ENCODE results near the gene DHCR24. TPM values are rescaled to one million over a fixed set of nuclear protein-coding genes. Genes with fewer than 3 reads are reported as not detected.
"Not testable (repeated sequence)": the region's sequence is repeated elsewhere in the genome, so short reads cannot be mapped to it uniquely, and the experiment has no call there.

The DHCR24 gene
- total RNA-seq = 10 to 100 TPM; 54.6 to 59.8 TPM
- polyA plus RNA-seq = 2.6 TPM

- CTCF ChIA-PET = interaction anchor here (0.9 kb wide), 1 partner anchor 10 kb away, joined by 3 read pairs; no protein-coding TSS in a partner anchor
- H3K4me1 Mint-ChIP-seq = peaks cover 22 to 32% (median 27%) of the 10 kb centered on the region in 3 donors
- Histone ChIP-seq H3K4me1 (ENCODE audit: insufficient read depth, low read length) (peaks cover 12% of the 10 kb centered on the region), H3K27me3 (ENCODE audit: insufficient read depth, low read length, poor library complexity, severe bottlenecking) (no peaks in the 10 kb centered on the region), H3K27ac (ENCODE audit: low read depth, low read length) (peak within 1 kb of the TSS; percentile 45), H3K9me3 (ENCODE audit: low read length) (no peaks in the 10 kb centered on the region), H3K4me3 (ENCODE audit: low read length) (peak within 1 kb of the TSS; percentile 48), H3K36me3 (ENCODE audit: insufficient read depth, low read length) (no peaks in the 10 kb centered on the region)
- POLR2A ChIA-PET = interaction anchor here (1.1 kb wide), 1 partner anchor 85 kb away, joined by 3 read pairs; no protein-coding TSS in a partner anchor
- H3K36me3 Mint-ChIP-seq = peaks cover 0 to 3% (median 0%) of the 10 kb centered on the region in 3 donors
- peaks cover 14 to 18% of the 10 kb centered on the region in 2 donors for H3K27me3 Mint-ChIP-seq
- peaks cover 0 to 2% (median 0%) of the 10 kb centered on the region in 5 donors for H3K9me3 Mint-ChIP-seq
- H3K27ac Mint-ChIP-seq = peak within 1 kb of the TSS in 4 of 8 donors; percentile 59 to 90 (median 84)
- peak; percentile 52 to 65 (median 55) for DNase-seq
- H3K4me3 Mint-ChIP-seq = peak within 1 kb of the TSS; percentile 88 to 94 (median 92)
These were observed at the start of gene DHCR24 for GRCh38 chr1:54886724-54887664. TSS of gene DHCR24 (minus strand) at chr1:54887195. CDS start at chr1:54887119, 76 bp downstream.

- POLR2A ChIA-PET = no interaction called here
- peaks cover 19 to 46% of the 10 kb centered on the region in 2 donors for H3K27me3 Mint-ChIP-seq
These were observed 49.8 kb upstream of the DHCR24 start for GRCh38 chr1:54936791-54937190.

GRCh38 chr1:54934869-54935268 is 47.9 kb upstream of the DHCR24 start:
- no peaks in the 10 kb centered on the region for H3K36me3 Mint-ChIP-seq

More at GRCh38 chr1:54936791-54937190, 49.8 kb upstream of the DHCR24 start:
- Mint-ChIP-seq H3K9me3 (peaks cover 0 to 3% (median 0%) of the 10 kb centered on the region in 5 donors), H3K27ac (no peak overlapping the region), H3K4me1 (peaks cover 3 to 8% (median 4%) of the 10 kb centered on the region in 3 donors), H3K4me3 (no peak overlapping the region), H3K36me3 (no peaks in the 10 kb centered on the region)
- no peak for DNase-seq
- no peak overlapping the region for H3K4me3 ChIP-seq (ENCODE audit: low read length)
- no peak overlapping the region for H3K27ac ChIP-seq (ENCODE audit: low read depth, low read length)
- CTCF ChIA-PET = interaction anchor here (2.6 kb wide), 1 partner anchor 14 kb away, joined by 6 read pairs; no protein-coding TSS in a partner anchor
- H3K36me3 ChIP-seq (ENCODE audit: insufficient read depth, low read length) = no peaks in the 10 kb centered on the region
- H3K4me1 ChIP-seq (ENCODE audit: insufficient read depth, low read length) = no peaks in the 10 kb centered on the region
- no peaks in the 10 kb centered on the region for H3K9me3 ChIP-seq (ENCODE audit: low read length)
- H3K27me3 ChIP-seq (ENCODE audit: insufficient read depth, low read length, poor library complexity, severe bottlenecking) = no peaks in the 10 kb centered on the region

GRCh38 chr1:54934081-54934480 is 47.1 kb upstream of the DHCR24 start:
- H3K27ac ChIP-seq (ENCODE audit: low read depth, low read length); H3K9me3 ChIP-seq (ENCODE audit: low read length); H3K9me3 Mint-ChIP-seq; DNase-seq; H3K4me3 ChIP-seq (ENCODE audit: low read length); POLR2A ChIA-PET; H3K36me3 Mint-ChIP-seq; H3K4me1 Mint-ChIP-seq; H3K27ac Mint-ChIP-seq; H3K4me1 ChIP-seq (ENCODE audit: insufficient read depth, low read length); H3K4me3 Mint-ChIP-seq; H3K27me3 ChIP-seq (ENCODE audit: insufficient read depth, low read length, poor library complexity, severe bottlenecking); H3K36me3 ChIP-seq (ENCODE audit: insufficient read depth, low read length): not testable (repeated sequence)
- H3K27me3 Mint-ChIP-seq = peaks cover 19 to 49% of the 10 kb centered on the region in 2 donors
- CTCF ChIA-PET = interaction anchor here (3.0 kb wide), 1 partner anchor 10 kb away, joined by 9 read pairs; no protein-coding TSS in a partner anchor

More at GRCh38 chr1:54934869-54935268, 47.9 kb upstream of the DHCR24 start:
- Mint-ChIP-seq H3K27me3 (peaks cover 19 to 45% of the 10 kb centered on the region in 2 donors), H3K4me3 (no peak overlapping the region), H3K27ac (no peak overlapping the region), H3K4me1 (peaks cover 3 to 7% (median 4%) of the 10 kb centered on the region in 3 donors), H3K9me3 (peaks cover 0 to 3% (median 0%) of the 10 kb centered on the region in 5 donors)
- ChIA-PET CTCF (interaction anchor here (1.3 to 3.0 kb wide), 2 partner anchors 10 to 62 kb away, joined by 3 to 9 read pairs; no protein-coding TSS in a partner anchor), POLR2A (no interaction called here)
- DNase-seq = no peak
- H3K27me3 ChIP-seq (ENCODE audit: insufficient read depth, low read length, poor library complexity, severe bottlenecking) = no peaks in the 10 kb centered on the region
- H3K27ac ChIP-seq (ENCODE audit: low read depth, low read length) = no peak overlapping the region
- no peaks in the 10 kb centered on the region for H3K9me3 ChIP-seq (ENCODE audit: low read length)
- H3K4me1 ChIP-seq (ENCODE audit: insufficient read depth, low read length) = no peaks in the 10 kb centered on the region
- no peak overlapping the region for H3K4me3 ChIP-seq (ENCODE audit: low read length)
- no peaks in the 10 kb centered on the region for H3K36me3 ChIP-seq (ENCODE audit: insufficient read depth, low read length)

GRCh38 chr1:54931275-54931840 is 44.4 kb upstream of the DHCR24 start:
- no peak overlapping the region for H3K4me3 Mint-ChIP-seq

GRCh38 chr1:54929700-54930099 is 42.7 kb upstream of the DHCR24 start:
- H3K27ac Mint-ChIP-seq = no peak overlapping the region
- H3K9me3 Mint-ChIP-seq = peaks cover 0 to 3% (median 0%) of the 10 kb centered on the region in 5 donors
- no peaks in the 10 kb centered on the region for H3K4me1 Mint-ChIP-seq
- H3K4me3 Mint-ChIP-seq = no peak overlapping the region
- no peaks in the 10 kb centered on the region for H3K4me1 ChIP-seq (ENCODE audit: insufficient read depth, low read length)
- no peaks in the 10 kb centered on the region for H3K27me3 ChIP-seq (ENCODE audit: insufficient read depth, low read length, poor library complexity, severe bottlenecking)
- H3K27me3 Mint-ChIP-seq = peaks cover 9 to 31% of the 10 kb centered on the region in 2 donors
- no peak overlapping the region for H3K4me3 ChIP-seq (ENCODE audit: low read length)
- H3K36me3 Mint-ChIP-seq = no peaks in the 10 kb centered on the region
- ChIA-PET CTCF (no interaction called here), POLR2A (no interaction called here)
- H3K27ac ChIP-seq (ENCODE audit: low read depth, low read length) = no peak overlapping the region
- DNase-seq = no peak
- no peaks in the 10 kb centered on the region for H3K36me3 ChIP-seq (ENCODE audit: insufficient read depth, low read length)
- no peaks in the 10 kb centered on the region for H3K9me3 ChIP-seq (ENCODE audit: low read length)

More at GRCh38 chr1:54931275-54931840, 44.4 kb upstream of the DHCR24 start:
- Histone ChIP-seq H3K9me3 (ENCODE audit: low read length) (no peaks in the 10 kb centered on the region), H3K36me3 (ENCODE audit: insufficient read depth, low read length) (no peaks in the 10 kb centered on the region), H3K4me3 (ENCODE audit: low read length) (no peak overlapping the region), H3K27me3 (ENCODE audit: insufficient read depth, low read length, poor library complexity, severe bottlenecking) (no peaks in the 10 kb centered on the region), H3K4me1 (ENCODE audit: insufficient read depth, low read length) (no peaks in the 10 kb centered on the region), H3K27ac (ENCODE audit: low read depth, low read length) (no peak overlapping the region)
- peaks cover 11 to 35% of the 10 kb centered on the region in 2 donors for H3K27me3 Mint-ChIP-seq
- POLR2A ChIA-PET = no interaction called here
- CTCF ChIA-PET = interaction anchor here (1.0 kb wide), 1 partner anchor 14 kb away, joined by 3 read pairs; no protein-coding TSS in a partner anchor
- no peaks in the 10 kb centered on the region for H3K36me3 Mint-ChIP-seq
- no peak for DNase-seq
- H3K27ac Mint-ChIP-seq = no peak overlapping the region
- no peaks in the 10 kb centered on the region for H3K4me1 Mint-ChIP-seq
- peaks cover 0 to 3% (median 0%) of the 10 kb centered on the region in 5 donors for H3K9me3 Mint-ChIP-seq

GRCh38 chr1:54928327-54928726 is 41.3 kb upstream of the DHCR24 start:
- no peaks in the 10 kb centered on the region for H3K4me1 ChIP-seq (ENCODE audit: insufficient read depth, low read length)
- no peaks in the 10 kb centered on the region for H3K9me3 ChIP-seq (ENCODE audit: low read length)
- peaks cover 7 to 26% of the 10 kb centered on the region in 2 donors for H3K27me3 Mint-ChIP-seq
- H3K4me3 Mint-ChIP-seq = no peak overlapping the region
- no peak overlapping the region for H3K4me3 ChIP-seq (ENCODE audit: low read length)
- peak overlapping the region in 1 of 8 donors; percentile 59 for H3K27ac Mint-ChIP-seq
- H3K4me1 Mint-ChIP-seq = no peaks in the 10 kb centered on the region
- CTCF ChIA-PET = interaction anchor here (1.0 kb wide), 1 partner anchor 17 kb away, joined by 4 read pairs; no protein-coding TSS in a partner anchor
- H3K36me3 Mint-ChIP-seq = peaks cover 0 to 5% (median 0%) of the 10 kb centered on the region in 3 donors
- POLR2A ChIA-PET = no interaction called here
- H3K9me3 Mint-ChIP-seq = peaks cover 0 to 4% (median 0%) of the 10 kb centered on the region in 5 donors
- H3K36me3 ChIP-seq (ENCODE audit: insufficient read depth, low read length) = no peaks in the 10 kb centered on the region
- DNase-seq = no peak
- H3K27me3 ChIP-seq (ENCODE audit: insufficient read depth, low read length, poor library complexity, severe bottlenecking) = no peaks in the 10 kb centered on the region
- H3K27ac ChIP-seq (ENCODE audit: low read depth, low read length) = no peak overlapping the region
